SU-DHL-6 (cell line): Measurements from ENCODE around the gene AIFM2.

Experiments
- H2AFZ ChIP-seq: fragments of 200-600 bp; sonication (generic); 2 replicates; pipeline ENCODE4 v1.6.1; 2014; ENCODE audit warnings: low read depth, mild to moderate bottlenecking, moderate library complexity, mixed read lengths, antibody characterized with exemption, low read length; ENCODE audit not compliant: severe bottlenecking
- H3F3A ChIP-seq: fragments of 200-600 bp; shearing (Covaris generic); 2 replicates; pipeline ENCODE4 v1.6.0; 2016; ENCODE audit warnings: antibody characterized with exemption, mild to moderate bottlenecking; ENCODE audit not compliant: insufficient read depth
- H3K27ac ChIP-seq: fragments of 200-600 bp; sonication (generic); 2 replicates; pipeline ENCODE4 v1.5.1; 2016; ENCODE audit warnings: low read depth, mild to moderate bottlenecking, low read length, moderate library complexity, mixed read lengths
- H3K27me3 ChIP-seq: fragments of 200-600 bp; sonication (generic), shearing (Covaris generic); 2 replicates; pipeline ENCODE4 v1.6.0; 2014; ENCODE audit warnings: mild to moderate bottlenecking, low read length
- H3K36me3 ChIP-seq: fragments of 200-600 bp; sonication (generic); 2 replicates; pipeline ENCODE4 v1.6.1; 2014; ENCODE audit warnings: mild to moderate bottlenecking, low read length, mixed read lengths
- H3K4me2 ChIP-seq: fragments of 300-600, 200-600 bp; shearing (Covaris generic), sonication (generic); 2 replicates; pipeline ENCODE4 v1.6.0; 2014; ENCODE audit warnings: low read length, low read depth, mild to moderate bottlenecking; ENCODE audit not compliant: poor library complexity, severe bottlenecking
- H3K4me3 ChIP-seq: fragments of 200-600 bp; sonication (generic); 2 replicates; pipeline ENCODE4 v1.5.1; 2014; ENCODE audit warnings: antibody characterized with exemption, low read length, mild to moderate bottlenecking, mixed read lengths; ENCODE audit not compliant: insufficient read depth, poor library complexity, severe bottlenecking
- H3K79me2 ChIP-seq: fragments of 200-600 bp; sonication (generic); 2 replicates; pipeline ENCODE4 v1.6.1; 2014; ENCODE audit warnings: mild to moderate bottlenecking, low read length, moderate library complexity; ENCODE audit not compliant: insufficient read depth
- H3K9ac ChIP-seq: fragments of 200-600 bp; sonication (generic); 2 replicates; pipeline ENCODE4 v1.7.0; 2014; ENCODE audit warnings: mild to moderate bottlenecking, low read length
- H3K9me2 ChIP-seq: fragments of 200-600 bp; sonication (generic); replicated peaks from 2 replicates; pipeline ENCODE4 v1.6.1; 2014; ENCODE audit warnings: low read length; ENCODE audit not compliant: insufficient read depth
- H3K9me3 ChIP-seq: fragments of 200-600 bp; sonication (generic); 2 replicates; pipeline ENCODE4 v1.6.1; 2014; ENCODE audit warnings: low read length, mixed read lengths; ENCODE audit not compliant: insufficient read depth
- H4K20me1 ChIP-seq: fragments of 200-600 bp; sonication (generic); 2 replicates; pipeline ENCODE4 v1.6.1; 2014; ENCODE audit warnings: low read depth, mild to moderate bottlenecking, antibody characterized with exemption, low read length, moderate library complexity, mixed read lengths
- CTCF ChIP-seq: fragments of 200-600 bp; sonication (generic); IDR thresholded peaks from one replicate; pipeline ENCODE4 v1.5.1; 2017; ENCODE audit warnings: antibody characterized with exemption, mild to moderate bottlenecking, low read length, moderate library complexity; ENCODE audit not compliant: insufficient read depth, poor library complexity, severe bottlenecking
- EZH2phosphoT487 ChIP-seq: fragments of 200-600 bp; sonication (generic), shearing (Covaris generic); conservative IDR thresholded peaks from 2 replicates; pipeline ENCODE4 v1.6.1; 2018; ENCODE audit warnings: mild to moderate bottlenecking, antibody characterized with exemption, low read length, moderate library complexity, mixed read lengths

AIFM2 gene

GRCh38 chr10:70078329-70078728 is 54.3 kb downstream of the AIFM2 start:
- Histone ChIP-seq H3K27me3 (no peaks in the 10 kb centered on the region), H3K27ac (no peak overlapping the region), H3K9me3 (no peaks in the 10 kb centered on the region), H3K9me2 (no peaks in the 10 kb centered on the region), H4K20me1 (no peaks in the 10 kb centered on the region), H3K36me3 (no peaks in the 10 kb centered on the region), H3K9ac (no peak overlapping the region), H3K4me2 (no peak overlapping the region), H3K79me2 (no peaks in the 10 kb centered on the region), H3K4me3 (no peak overlapping the region), H3F3A (no peaks in the 10 kb centered on the region), H2AFZ (no peak overlapping the region)
- TF ChIP-seq CTCF (no peak), EZH2phosphoT487 (no peak)

GRCh38 chr10:70074971-70075370 is 57.7 kb downstream of the AIFM2 start:
- Histone ChIP-seq H4K20me1 (no peaks in the 10 kb centered on the region), H3K9ac (no peak overlapping the region), H3F3A (no peaks in the 10 kb centered on the region), H3K36me3 (no peaks in the 10 kb centered on the region), H3K4me2 (no peak overlapping the region), H2AFZ (no peak overlapping the region), H3K27me3 (no peaks in the 10 kb centered on the region), H3K9me2 (no peaks in the 10 kb centered on the region), H3K4me3 (no peak overlapping the region), H3K79me2 (no peaks in the 10 kb centered on the region), H3K9me3 (no peaks in the 10 kb centered on the region), H3K27ac (no peak overlapping the region)
- TF ChIP-seq CTCF (no peak), EZH2phosphoT487 (no peak)

GRCh38 chr10:70074165-70074564 is 58.5 kb downstream of the AIFM2 start:
- TF ChIP-seq EZH2phosphoT487 = no peak
- TF ChIP-seq CTCF = no peak
- H3K36me3 ChIP-seq = no peaks in the 10 kb centered on the region
- no peaks in the 10 kb centered on the region for H3F3A ChIP-seq
- no peak overlapping the region for H2AFZ ChIP-seq
- H3K27me3 ChIP-seq = no peaks in the 10 kb centered on the region
- H3K9me2 ChIP-seq = no peaks in the 10 kb centered on the region
- no peaks in the 10 kb centered on the region for H3K79me2 ChIP-seq
- no peaks in the 10 kb centered on the region for H3K9me3 ChIP-seq
- H4K20me1 ChIP-seq = no peaks in the 10 kb centered on the region
- H3K27ac ChIP-seq = no peak overlapping the region
- H3K9ac ChIP-seq = no peak overlapping the region
- H3K4me2 ChIP-seq = no peak overlapping the region
- H3K4me3 ChIP-seq = no peak overlapping the region

- Histone ChIP-seq H3K36me3 (no peaks in the 10 kb centered on the region), H3K27ac (no peak overlapping the region), H3K9me3 (no peaks in the 10 kb centered on the region), H3K9ac (no peak overlapping the region), H4K20me1 (no peaks in the 10 kb centered on the region), H3K27me3 (no peaks in the 10 kb centered on the region), H2AFZ (no peak overlapping the region), H3K79me2 (no peaks in the 10 kb centered on the region), H3K9me2 (no peaks in the 10 kb centered on the region), H3K4me2 (no peak overlapping the region), H3K4me3 (no peak overlapping the region), H3F3A (no peaks in the 10 kb centered on the region)
- no peak for TF ChIP-seq CTCF
- no peak for TF ChIP-seq EZH2phosphoT487
Observed at GRCh38 chr10:70070834-70071233, 61.8 kb downstream of the AIFM2 start.
